OCI-LY7 (cell line): ENCODE results near the gene DAPK1.

Source experiments
- EZH2phosphoT487 ChIP-seq: fragments of 200-600 bp; sonication (generic); IDR thresholded peaks from 2 replicates; pipeline ENCODE4 v1.6.1; 2018; ENCODE audit warnings: low read depth, borderline replicate concordance, mild to moderate bottlenecking, mixed run types, antibody characterized with exemption, low read length, moderate library complexity, mixed read lengths
- TF ChIP-seq, protein P1 (sequence below): fragments of 200-600 bp; sonication (generic); conservative IDR thresholded peaks from 2 replicates; pipeline ENCODE4 v1.5.1; 2014; ENCODE audit warnings: mild to moderate bottlenecking, antibody characterized with exemption, low read length, moderate library complexity, mixed read lengths

DNA sequence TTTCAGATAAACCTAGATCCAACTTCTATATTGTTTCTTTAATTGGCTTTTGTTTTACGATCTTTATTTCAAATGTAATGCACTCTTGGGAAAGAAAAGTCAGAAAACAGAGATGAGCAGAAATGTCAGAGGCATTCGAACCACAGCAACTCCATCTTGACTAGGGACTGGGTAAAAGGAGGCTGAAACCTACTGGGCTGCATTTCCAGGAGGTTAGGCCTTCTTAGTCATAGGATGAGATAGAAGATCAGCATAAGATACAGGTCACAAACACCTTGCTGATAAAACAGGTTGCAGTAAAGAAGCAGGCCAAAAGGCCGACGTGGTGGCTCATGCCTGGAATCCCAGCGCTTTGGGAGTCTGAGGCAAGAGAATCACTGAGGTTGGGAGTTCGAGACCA is 30.5 kb upstream of the DAPK1 start:
- TF ChIP-seq, protein P1, sequence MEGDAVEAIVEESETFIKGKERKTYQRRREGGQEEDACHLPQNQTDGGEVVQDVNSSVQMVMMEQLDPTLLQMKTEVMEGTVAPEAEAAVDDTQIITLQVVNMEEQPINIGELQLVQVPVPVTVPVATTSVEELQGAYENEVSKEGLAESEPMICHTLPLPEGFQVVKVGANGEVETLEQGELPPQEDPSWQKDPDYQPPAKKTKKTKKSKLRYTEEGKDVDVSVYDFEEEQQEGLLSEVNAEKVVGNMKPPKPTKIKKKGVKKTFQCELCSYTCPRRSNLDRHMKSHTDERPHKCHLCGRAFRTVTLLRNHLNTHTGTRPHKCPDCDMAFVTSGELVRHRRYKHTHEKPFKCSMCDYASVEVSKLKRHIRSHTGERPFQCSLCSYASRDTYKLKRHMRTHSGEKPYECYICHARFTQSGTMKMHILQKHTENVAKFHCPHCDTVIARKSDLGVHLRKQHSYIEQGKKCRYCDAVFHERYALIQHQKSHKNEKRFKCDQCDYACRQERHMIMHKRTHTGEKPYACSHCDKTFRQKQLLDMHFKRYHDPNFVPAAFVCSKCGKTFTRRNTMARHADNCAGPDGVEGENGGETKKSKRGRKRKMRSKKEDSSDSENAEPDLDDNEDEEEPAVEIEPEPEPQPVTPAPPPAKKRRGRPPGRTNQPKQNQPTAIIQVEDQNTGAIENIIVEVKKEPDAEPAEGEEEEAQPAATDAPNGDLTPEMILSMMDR = no peak
- TF ChIP-seq EZH2phosphoT487 = no peak
